H1 (cell line): ENCODE results near the gene HIBCH. TPM values are rescaled to one million over a fixed set of nuclear protein-coding genes. Genes with fewer than 3 reads are reported as not detected.

Source experiments
- CTCF ChIA-PET: fragments of 300-600 bp; sonication (Branson Sonifier 250); formaldehyde crosslinking; loops from one replicate; lab custom pipeline; 2021; ENCODE audit not compliant: partially characterized antibody; lab: Charles Lee
- POLR2A ChIA-PET: fragments of 300-600 bp; sonication (Branson Sonifier 250); formaldehyde crosslinking; loops from one replicate; lab custom pipeline; 2021; ENCODE audit warnings: inconsistent platforms; ENCODE audit not compliant: partially characterized antibody; lab: Charles Lee
- DNase-seq, 2 experiments: peaks; one replicate each; pipeline versions ENCODE4 v3.0.0 to v3.0.0-alpha.2; 2010 to 2022; ENCODE audit warnings: low spot score in 2 of 2, low read depth in 1 of 2, mixed read lengths in 1 of 2
- FAIRE-seq: peaks from 2 replicates; lab custom pipeline; 2011; peaks lifted over from hg19 to GRCh38; lab: Jason Lieb, UNC
- H2AFZ ChIP-seq: 2 replicates; pipeline ENCODE4 v1.8.1; 2012; ENCODE audit warnings: low read length, inconsistent platforms
- H2AK5ac ChIP-seq: 2 replicates; pipeline ENCODE4 v1.6.1; 2013; ENCODE audit warnings: low read depth, low read length
- H2BK120ac ChIP-seq: replicated peaks from 2 replicates; pipeline ENCODE3; 2013; ENCODE audit warnings: low read depth, low read length, inconsistent platforms
- H2BK12ac ChIP-seq: 2 replicates; pipeline ENCODE4 v1.6.1; 2013; ENCODE audit warnings: low read depth, low read length
- H2BK15ac ChIP-seq: 2 replicates; pipeline ENCODE4 v1.6.1; 2013; ENCODE audit warnings: low read length
- H2BK20ac ChIP-seq: 2 replicates; pipeline ENCODE4 v1.6.1; 2013; ENCODE audit warnings: low read length
- H2BK5ac ChIP-seq: 2 replicates; pipeline ENCODE4 v1.6.1; 2013; ENCODE audit warnings: low read depth, low read length
- H3K14ac ChIP-seq: 2 replicates; pipeline ENCODE4 v1.6.1; 2013; ENCODE audit warnings: inconsistent platforms; ENCODE audit not compliant: insufficient read length
- H3K18ac ChIP-seq: 2 replicates; pipeline ENCODE4 v1.6.1; 2013; ENCODE audit warnings: low read length; ENCODE audit errors: extremely low read depth
- H3K23ac ChIP-seq: 2 replicates; pipeline ENCODE4 v1.6.1; 2013; ENCODE audit warnings: inconsistent platforms; ENCODE audit not compliant: insufficient read length
- H3K23me2 ChIP-seq: 2 replicates; pipeline ENCODE4 v1.6.1; 2013; ENCODE audit warnings: low read depth, low read length
- H3K27ac ChIP-seq: 2 replicates; pipeline ENCODE4 v1.6.1; 2011; ENCODE audit warnings: low read depth, low read length, inconsistent platforms
- H3K27me3 ChIP-seq, 4 experiments: replicated peaks in 1 of 4; 1 replicate in 1 of 4; 2 replicates in 3 of 4; pipeline versions ENCODE4 v1.6.1 to v1.8.1; 2011 to 2013; ENCODE audit warnings: low read length in 3 of 4, mild to moderate bottlenecking in 3 of 4, inconsistent platforms in 2 of 4, mixed read lengths in 2 of 4, moderate library complexity in 1 of 4; ENCODE audit not compliant: control insufficient read depth in 3 of 4, insufficient read depth in 3 of 4; ENCODE audit errors: extremely low read depth in 1 of 4
- H3K36me3 ChIP-seq, 4 experiments: 2 replicates each; pipeline versions ENCODE4 v1.6.1 to v1.8.1; 2011 to 2013; ENCODE audit warnings: mild to moderate bottlenecking in 4 of 4, low read length in 3 of 4, moderate library complexity in 2 of 4, control low read depth in 1 of 4, inconsistent platforms in 1 of 4; ENCODE audit not compliant: insufficient read depth in 4 of 4, control insufficient read depth in 2 of 4
- H3K4ac ChIP-seq: replicated peaks from 2 replicates; pipeline ENCODE3; 2013; ENCODE audit warnings: low read length, low read depth, mixed read lengths, inconsistent platforms; ENCODE audit not compliant: insufficient read length
- H3K4me1 ChIP-seq, 4 experiments: replicated peaks in 1 of 4; 1 replicate in 1 of 4; 2 replicates in 3 of 4; pipeline versions ENCODE4 v1.6.1 to v1.8.1; 2011 to 2013; ENCODE audit warnings: low read length in 3 of 4, inconsistent platforms in 2 of 4, mixed read lengths in 1 of 4; ENCODE audit not compliant: insufficient read depth in 4 of 4, control insufficient read depth in 3 of 4
- H3K4me2 ChIP-seq, 2 experiments: 2 replicates each; pipeline versions ENCODE4 v1.6.1 to v1.8.1; 2011 to 2013; ENCODE audit warnings: low read depth in 2 of 2, low read length in 2 of 2, control low read depth in 1 of 2, inconsistent platforms in 1 of 2, mild to moderate bottlenecking in 1 of 2; ENCODE audit not compliant: insufficient read depth in 1 of 2
- H3K4me3 ChIP-seq, 4 experiments: fragments of 200-600, 300-600 bp in 1 of 4; sonication (generic), shearing (Covaris generic), sonication (Bioruptor Twin) in 1 of 4; 2 replicates each; pipeline versions ENCODE4 v1.5.1 to v1.8.1; 2011 to 2016; ENCODE audit warnings: low read length in 4 of 4, low read depth in 3 of 4, control low read depth in 2 of 4, inconsistent platforms in 2 of 4, mild to moderate bottlenecking in 2 of 4, mixed read lengths in 1 of 4, moderate library complexity in 1 of 4; ENCODE audit not compliant: insufficient read depth in 2 of 4; ENCODE audit errors: extremely low read depth in 1 of 4
- H3K56ac ChIP-seq: replicated peaks from 2 replicates; pipeline ENCODE3; 2013; ENCODE audit warnings: low read depth, mild to moderate bottlenecking, mixed read lengths, low read length, inconsistent platforms; ENCODE audit not compliant: insufficient read length
- H3K79me1 ChIP-seq: 2 replicates; pipeline ENCODE4 v1.6.1; 2013; ENCODE audit warnings: low read depth, low read length, control low read depth
- H3K79me2 ChIP-seq, 2 experiments: 2 replicates each; pipeline versions ENCODE4 v1.6.1 to v1.8.1; 2012 to 2013; ENCODE audit warnings: low read length in 2 of 2, mild to moderate bottlenecking in 2 of 2, inconsistent platforms in 1 of 2; ENCODE audit not compliant: insufficient read depth in 2 of 2, control insufficient read depth in 1 of 2
- H3K9ac ChIP-seq, 4 experiments: replicated peaks in 1 of 4; 1 replicate in 1 of 4; 2 replicates in 3 of 4; pipeline versions ENCODE4 v1.6.1 to v1.8.1; 2011 to 2013; ENCODE audit warnings: low read depth in 3 of 4, low read length in 3 of 4, control low read depth in 2 of 4, mild to moderate bottlenecking in 2 of 4, moderate library complexity in 2 of 4, inconsistent platforms in 1 of 4; ENCODE audit errors: extremely low read depth in 1 of 4
- H3K9me3 ChIP-seq, 2 experiments: 2 replicates each; pipeline versions ENCODE4 v1.6.1 to v1.8.1; 2012 to 2013; ENCODE audit warnings: mild to moderate bottlenecking in 2 of 2, moderate library complexity in 2 of 2, control low read depth in 1 of 2, inconsistent platforms in 1 of 2, low read depth in 1 of 2, low read length in 1 of 2, mixed read lengths in 1 of 2; ENCODE audit not compliant: insufficient read depth in 2 of 2
- H4K20me1 ChIP-seq, 2 experiments: replicated peaks in 1 of 2; 2 replicates each; pipeline versions ENCODE3 to v1.8.1; 2011 to 2013; ENCODE audit warnings: inconsistent platforms in 2 of 2, low read length in 2 of 2, mild to moderate bottlenecking in 1 of 2; ENCODE audit not compliant: insufficient read depth in 2 of 2, control insufficient read depth in 1 of 2
- H4K5ac ChIP-seq: 2 replicates; pipeline ENCODE4 v1.6.1; 2013; ENCODE audit warnings: low read length, low read depth, mixed read lengths, inconsistent platforms; ENCODE audit not compliant: insufficient read length
- H4K8ac ChIP-seq: 2 replicates; pipeline ENCODE4 v1.8.0; 2013; ENCODE audit warnings: mild to moderate bottlenecking, moderate library complexity, low read length, inconsistent platforms; ENCODE audit not compliant: insufficient read depth; ENCODE audit errors: extremely low read depth
- H4K91ac ChIP-seq: replicated peaks from 2 replicates; pipeline ENCODE3; 2013; ENCODE audit warnings: low read length, mixed read lengths, inconsistent platforms; ENCODE audit not compliant: insufficient read length
- BACH1 ChIP-seq: IDR thresholded peaks from 2 replicates; pipeline ENCODE4 v1.6.1; 2012; ENCODE audit warnings: low read length, improper control_type of control experiment
- BCL11A ChIP-seq, 2 experiments: IDR thresholded peaks; one replicate each; pipeline ENCODE4 v1.6.1; 2011; ENCODE audit warnings: low read depth in 2 of 2, low read length in 2 of 2, mild to moderate bottlenecking in 2 of 2
- CEBPB ChIP-seq: IDR thresholded peaks from 2 replicates; pipeline ENCODE4 v1.6.1; 2012; ENCODE audit warnings: low read depth, low read length
- CTBP2 ChIP-seq: IDR thresholded peaks from 2 replicates; pipeline ENCODE4 v1.7.0; 2011; ENCODE audit warnings: borderline replicate concordance, mild to moderate bottlenecking, moderate library complexity, mixed read lengths, low read length; ENCODE audit not compliant: insufficient read depth, insufficient read length
- EP300 ChIP-seq, 2 experiments: IDR thresholded peaks; 1 replicate in 1 of 2; 2 replicates in 1 of 2; pipeline ENCODE4 v1.6.1; 2011 to 2012; ENCODE audit warnings: low read depth in 2 of 2, low read length in 2 of 2, mild to moderate bottlenecking in 2 of 2, borderline replicate concordance in 1 of 2, inconsistent platforms in 1 of 2, moderate library complexity in 1 of 2
- SP4 ChIP-seq: IDR thresholded peaks from 2 replicates; pipeline ENCODE4 v1.6.1; 2012; ENCODE audit warnings: low read length, inconsistent platforms
- WGBS, 2 experiments: shearing (Covaris generic) in 1 of 2; methylation state at CpG; one replicate each; pipeline versions ENCODE4 v1.1.6 to v1.1.7; 2013 to 2015; ENCODE audit warnings: low lambda C conversion rate in 2 of 2, mixed read lengths in 2 of 2, inconsistent platforms in 1 of 2, low coverage in 1 of 2, missing lambda C conversion rate in 1 of 2; ENCODE audit not compliant: insufficient replicate concordance in 2 of 2, insufficient coverage in 1 of 2, insufficient read length in 1 of 2; ENCODE audit errors: extremely low coverage in 1 of 2, missing lambda C conversion rate in 1 of 2; 5-methylcytosine and 5-hydroxymethylcytosine counted together
- polyA plus RNA-seq, 7 experiments: library from polyadenylated mRNA; depleted of rRNA in 3 of 7; stranded (reverse) in 5 of 7; unstranded in 2 of 7; fragments of >200 nt in 5 of 7; fragments of 200-250 nt in 2 of 7; gene quantifications; 1 replicate in 5 of 7; 2 replicates in 1 of 7; 4 replicates in 1 of 7; pipeline versions ENCODE4 v1.2.1 to v1.2.3, GENCODE V29; 2011 to 2013; ENCODE audit warnings: missing spikeins in 2 of 7, mixed read lengths in 2 of 7
- total RNA-seq: library from RNA; stranded (reverse); fragmentation: NEBNext Ultra II Directional; extraction: Animal tissue kit (Norgen Biotek cat#: 25700); gene quantifications from 2 replicates; pipeline ENCODE4 v1.2.1, GENCODE V29; 2021

The HIBCH gene
- total and polyA plus RNA-seq, 2 of the 8 experiments (the other 6 are each of a cell fraction or from before 2014, with no cell fraction given), result 7.5 to 31.8 TPM

DNA sequence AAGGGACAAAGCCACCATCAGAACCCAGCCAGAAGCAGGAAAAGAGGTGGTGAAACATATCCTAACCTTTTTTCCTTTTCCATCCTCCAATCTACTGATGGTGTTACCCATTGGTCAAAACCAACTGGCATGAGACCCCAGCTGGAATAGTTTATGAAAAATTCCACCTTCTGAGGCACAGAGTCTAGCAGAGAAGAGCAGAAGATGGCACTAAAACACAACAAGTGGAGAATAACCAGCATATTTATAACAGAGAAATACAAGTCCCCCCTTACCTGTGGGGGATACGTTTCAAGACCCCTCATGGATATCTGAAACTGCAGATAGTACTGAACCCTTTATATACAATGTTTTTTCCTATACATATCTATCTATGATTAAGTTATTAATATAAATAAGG lies 18.8 kb upstream of the HIBCH start (continued):
- TF ChIP-seq CEBPB, result no peak

DNA sequence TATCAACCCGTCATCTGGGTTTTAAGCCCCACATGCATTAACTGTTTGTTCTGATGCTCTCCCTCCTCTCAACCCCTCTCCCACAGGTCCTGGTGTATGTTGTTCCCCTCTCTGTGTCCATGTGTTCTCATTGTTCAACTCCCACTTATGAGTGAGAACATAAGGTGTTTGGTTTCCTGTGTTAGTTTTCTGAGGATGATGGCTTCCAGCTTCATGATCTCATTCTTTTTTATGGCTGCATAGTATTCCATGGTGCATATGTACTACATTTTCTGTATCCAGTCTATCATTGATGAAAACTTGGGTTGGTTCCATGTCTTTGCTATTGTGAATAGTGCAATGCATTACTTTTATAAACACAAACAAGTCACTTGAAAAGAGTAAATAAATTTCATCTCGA lies 16.8 kb upstream of the HIBCH start:
- H3K18ac ChIP-seq, result no peak overlapping the region
- no peak overlapping the region for H3K23ac ChIP-seq
- no peaks in the 10 kb centered on the region for H3K79me1 ChIP-seq
- H3K56ac ChIP-seq, result no peak overlapping the region
- no peak for DNase-seq
- no peak overlapping the region for H2BK12ac ChIP-seq
- TF ChIP-seq CTBP2, result no peak
- no peak for TF ChIP-seq BCL11A (IDR thresholded peaks at IDR 0.05; ENCODE audit: low read depth in 2 of 2, low read length in 2 of 2)
- no peak for TF ChIP-seq SP4
- TF ChIP-seq BACH1, result no peak
- TF ChIP-seq EP300 (IDR thresholded peaks at IDR 0.05; ENCODE audit: borderline replicate concordance in 1 of 2, low read depth in 2 of 2, low read length in 2 of 2), result no peak
- H4K5ac ChIP-seq, result no peak overlapping the region
- POLR2A ChIA-PET, result no interaction called here
- no peak overlapping the region for H4K8ac ChIP-seq
- no peak overlapping the region for H3K4ac ChIP-seq
- no peak overlapping the region for H3K9ac ChIP-seq
- no peaks in the 10 kb centered on the region for H3K27me3 ChIP-seq
- no peak overlapping the region for H3K4me3 ChIP-seq
- no peaks in the 10 kb centered on the region for H3K9me3 ChIP-seq
- CTCF ChIA-PET, result no interaction called here
- no peak overlapping the region for H3K27ac ChIP-seq
- H2BK120ac ChIP-seq, result no peak overlapping the region
- no peak overlapping the region for H3K4me2 ChIP-seq
- no peaks in the 10 kb centered on the region for H3K36me3 ChIP-seq
- no peaks in the 10 kb centered on the region for H3K23me2 ChIP-seq
- H4K20me1 ChIP-seq, result no peaks in the 10 kb centered on the region
- H3K4me1 ChIP-seq, result no peaks in the 10 kb centered on the region
- no peaks in the 10 kb centered on the region for H3K79me2 ChIP-seq
- H3K14ac ChIP-seq, result no peak overlapping the region
- no peak overlapping the region for H4K91ac ChIP-seq
- no peak for FAIRE-seq
- 98% methylated on average over 2 of the region's 2 CpGs; no CpG with 5 or more reads in 1 of the 2 experiments for WGBS, 2 experiments
- H2BK5ac ChIP-seq, result no peak overlapping the region
- H2AK5ac ChIP-seq, result no peak overlapping the region
- no peak overlapping the region for H2BK20ac ChIP-seq
- H2BK15ac ChIP-seq, result no peak overlapping the region
- no peak overlapping the region for H2AFZ ChIP-seq
